Upper lobe of left lung (tissue), 4 donors: ENCODE measurements around the gene TRIP13.

Experiments
- EP300 ChIP-seq, 4 donors: sonication (generic); formaldehyde crosslinking; IDR thresholded peaks; one replicate each; pipeline ENCODE4 v1.5.1; 2017; ENCODE audit warnings: antibody characterized with exemption in 4 of 4, control low read depth in 2 of 4
- POLR2A ChIP-seq, 4 donors: fragments of 450-650 bp; IDR thresholded peaks; one replicate each; pipeline ENCODE4 v1.5.1; 2016 to 2017; ENCODE audit warnings: antibody characterized with exemption in 4 of 4, mild to moderate bottlenecking in 2 of 4
- POLR2AphosphoS5 ChIP-seq, 2 donors: sonication (generic); formaldehyde crosslinking; IDR thresholded peaks; one replicate each; pipeline ENCODE4 v1.5.1; 2017; ENCODE audit warnings: antibody characterized with exemption in 2 of 2

- no peak for TF ChIP-seq POLR2A (IDR thresholded peaks at IDR 0.05)
- no peak for TF ChIP-seq POLR2AphosphoS5 (IDR thresholded peaks at IDR 0.05)
- no peak for TF ChIP-seq EP300 (IDR thresholded peaks at IDR 0.05)
These were observed 68.5 kb downstream of the TRIP13 start for GRCh38 chr5:961002-961710.
